ENCODE results near the gene PPP1R9A.

Gene PPP1R9A

GRCh38 chr7:94971051-94971867 lies 63.9 kb downstream of the PPP1R9A start:
- Histone ChIP-seq H4K20me1 (no peaks in the 10 kb centered on the region), H3K4me3 (no peak overlapping the region), H3K9me3 (no peaks in the 10 kb centered on the region), H3K9ac (no peak overlapping the region), H3K4me1 (no peaks in the 10 kb centered on the region), H3K36me3 (no peaks in the 10 kb centered on the region), H3K4me2 (no peak overlapping the region), H3K27me3 (no peaks in the 10 kb centered on the region), H3K27ac (no peak overlapping the region)
- TF ChIP-seq Cebpa-rat (IDR thresholded peaks at IDR 0.05), result no peak

GRCh38 chr7:94972296-94972695 lies 64.9 kb downstream of the PPP1R9A start:
- H4K20me1 ChIP-seq, result no peaks in the 10 kb centered on the region
- no peaks in the 10 kb centered on the region for H3K36me3 ChIP-seq
- H3K9ac ChIP-seq, result no peak overlapping the region
- no peaks in the 10 kb centered on the region for H3K27me3 ChIP-seq
- H3K4me3 ChIP-seq, result no peak overlapping the region
- no peaks in the 10 kb centered on the region for H3K9me3 ChIP-seq
- no peak overlapping the region for H3K4me2 ChIP-seq
- no peak overlapping the region for H3K27ac ChIP-seq
- H3K4me1 ChIP-seq, result no peaks in the 10 kb centered on the region
- no peak for TF ChIP-seq Cebpa-rat (IDR thresholded peaks at IDR 0.05)

GRCh38 chr7:94973844-94974243 lies 66.5 kb downstream of the PPP1R9A start:
- H3K4me1 ChIP-seq, result no peaks in the 10 kb centered on the region
- H3K9ac ChIP-seq, result no peak overlapping the region
- H3K4me3 ChIP-seq, result no peak overlapping the region
- H3K4me2 ChIP-seq, result no peak overlapping the region
- TF ChIP-seq Cebpa-rat (IDR thresholded peaks at IDR 0.05), result no peak
- H3K9me3 ChIP-seq, result no peaks in the 10 kb centered on the region
- no peaks in the 10 kb centered on the region for H3K36me3 ChIP-seq
- H3K27me3 ChIP-seq, result no peaks in the 10 kb centered on the region
- no peaks in the 10 kb centered on the region for H4K20me1 ChIP-seq
- H3K27ac ChIP-seq, result no peak overlapping the region

GRCh38 chr7:94974423-94974822 lies 67.0 kb downstream of the PPP1R9A start:
- Histone ChIP-seq H3K27me3 (no peaks in the 10 kb centered on the region), H3K4me2 (no peak overlapping the region), H4K20me1 (no peaks in the 10 kb centered on the region), H3K4me3 (no peak overlapping the region), H3K27ac (no peak overlapping the region), H3K36me3 (no peaks in the 10 kb centered on the region), H3K9me3 (no peaks in the 10 kb centered on the region), H3K9ac (no peak overlapping the region), H3K4me1 (no peaks in the 10 kb centered on the region)
- no peak for TF ChIP-seq Cebpa-rat (IDR thresholded peaks at IDR 0.05)

- H3K36me3 ChIP-seq, result no peaks in the 10 kb centered on the region
- no peaks in the 10 kb centered on the region for H3K9me3 ChIP-seq
- H3K27ac ChIP-seq, result no peak overlapping the region
- no peak overlapping the region for H3K4me3 ChIP-seq
- no peak overlapping the region for H3K9ac ChIP-seq
- no peak overlapping the region for H3K4me2 ChIP-seq
- no peak for TF ChIP-seq Cebpa-rat (IDR thresholded peaks at IDR 0.05)
- H4K20me1 ChIP-seq, result no peaks in the 10 kb centered on the region
- no peaks in the 10 kb centered on the region for H3K27me3 ChIP-seq
- H3K4me1 ChIP-seq, result no peaks in the 10 kb centered on the region
These were observed 67.9 kb downstream of the PPP1R9A start for GRCh38 chr7:94975336-94975735.

- Histone ChIP-seq H3K36me3 (no peaks in the 10 kb centered on the region), H4K20me1 (no peaks in the 10 kb centered on the region), H3K4me3 (no peak overlapping the region), H3K9me3 (no peaks in the 10 kb centered on the region), H3K4me1 (no peaks in the 10 kb centered on the region), H3K27me3 (no peaks in the 10 kb centered on the region), H3K27ac (no peak overlapping the region), H3K4me2 (no peak overlapping the region), H3K9ac (no peak overlapping the region)
- TF ChIP-seq Cebpa-rat (IDR thresholded peaks at IDR 0.05), result no peak
These were observed 73.2 kb downstream of the PPP1R9A start for GRCh38 chr7:94980418-94981142.

- no peaks in the 10 kb centered on the region for H3K36me3 ChIP-seq
- no peak overlapping the region for H3K4me2 ChIP-seq
- H4K20me1 ChIP-seq, result no peaks in the 10 kb centered on the region
- H3K9ac ChIP-seq, result no peak overlapping the region
- H3K4me3 ChIP-seq, result no peak overlapping the region
- no peaks in the 10 kb centered on the region for H3K9me3 ChIP-seq
- H3K27ac ChIP-seq, result no peak overlapping the region
- H3K27me3 ChIP-seq, result no peaks in the 10 kb centered on the region
- H3K4me1 ChIP-seq, result no peaks in the 10 kb centered on the region
- no peak for TF ChIP-seq Cebpa-rat (IDR thresholded peaks at IDR 0.05)
These were observed 88.5 kb downstream of the PPP1R9A start for GRCh38 chr7:94995921-94996320.

- Histone ChIP-seq H4K20me1 (no peaks in the 10 kb centered on the region), H3K36me3 (no peaks in the 10 kb centered on the region), H3K4me2 (no peak overlapping the region), H3K27me3 (no peaks in the 10 kb centered on the region), H3K4me3 (no peak overlapping the region), H3K27ac (no peak overlapping the region), H3K9me3 (no peaks in the 10 kb centered on the region), H3K4me1 (no peaks in the 10 kb centered on the region), H3K9ac (no peak overlapping the region)
- no peak for TF ChIP-seq Cebpa-rat (IDR thresholded peaks at IDR 0.05)
These were observed 89.0 kb downstream of the PPP1R9A start for GRCh38 chr7:94996369-94996768.

- no peaks in the 10 kb centered on the region for H3K27me3 ChIP-seq
- H3K4me3 ChIP-seq, result no peak overlapping the region
- H3K4me1 ChIP-seq, result no peaks in the 10 kb centered on the region
- no peak overlapping the region for H3K27ac ChIP-seq
- H3K9ac ChIP-seq, result no peak overlapping the region
- no peak overlapping the region for H3K4me2 ChIP-seq
- TF ChIP-seq Cebpa-rat (IDR thresholded peaks at IDR 0.05), result no peak
- no peaks in the 10 kb centered on the region for H3K36me3 ChIP-seq
- no peaks in the 10 kb centered on the region for H3K9me3 ChIP-seq
- no peaks in the 10 kb centered on the region for H4K20me1 ChIP-seq
These were observed 90.2 kb downstream of the PPP1R9A start for GRCh38 chr7:94997547-94997946.

- TF ChIP-seq Cebpa-rat (IDR thresholded peaks at IDR 0.05), result no peak
- Histone ChIP-seq H3K9me3 (no peaks in the 10 kb centered on the region), H4K20me1 (no peaks in the 10 kb centered on the region), H3K27ac (no peak overlapping the region), H3K9ac (no peak overlapping the region), H3K27me3 (no peaks in the 10 kb centered on the region), H3K36me3 (no peaks in the 10 kb centered on the region), H3K4me3 (no peak overlapping the region), H3K4me2 (no peak overlapping the region), H3K4me1 (no peaks in the 10 kb centered on the region)
These were observed 91.1 kb downstream of the PPP1R9A start for GRCh38 chr7:94998266-94999068.

Data from BLaER1 (cell line).